Endodermal cell (in vitro differentiated cells): ENCODE measurements around the gene PPP1R3F. TPM values are rescaled to one million over a fixed set of nuclear protein-coding genes. Genes with fewer than 3 reads are reported as not detected.
A peak's percentile ranks its signal among the peaks of the same experiment; 100 is the strongest.

ENCODE experiments used
- DNase-seq: peaks from one replicate; pipeline ENCODE4 v3.0.0-alpha.2; 2017
- H3K27ac ChIP-seq: 2 replicates; pipeline ENCODE4 v1.5.1; 2013; ENCODE audit warnings: mild to moderate bottlenecking, low read depth, low read length, moderate library complexity
- H3K27me3 ChIP-seq: 2 replicates; pipeline ENCODE4 v1.6.1; 2013; ENCODE audit warnings: mild to moderate bottlenecking, low read length, moderate library complexity; ENCODE audit not compliant: insufficient read depth, control insufficient read depth, poor library complexity, severe bottlenecking
- H3K36me3 ChIP-seq: 2 replicates; pipeline ENCODE4 v1.7.0; 2013; ENCODE audit warnings: mild to moderate bottlenecking, low read length, moderate library complexity; ENCODE audit not compliant: control insufficient read depth, insufficient read depth
- H3K4me1 ChIP-seq: one replicate; pipeline ENCODE4 v1.7.0; 2013; ENCODE audit warnings: low read length; ENCODE audit not compliant: control insufficient read depth, insufficient read depth
- H3K4me3 ChIP-seq: 2 replicates; pipeline ENCODE4 v1.5.1; 2013; ENCODE audit warnings: mild to moderate bottlenecking, low read length, moderate library complexity
- H3K9ac ChIP-seq: 2 replicates; pipeline ENCODE4 v1.6.1; 2013; ENCODE audit warnings: mild to moderate bottlenecking, low read length, moderate library complexity; ENCODE audit not compliant: poor library complexity, severe bottlenecking; ENCODE audit errors: extremely low read depth
- H3K9me3 ChIP-seq: 2 replicates; pipeline ENCODE4 v1.6.1; 2013; ENCODE audit warnings: mild to moderate bottlenecking, low read length, moderate library complexity; ENCODE audit not compliant: control insufficient read depth
- H3K27ac Mint-ChIP-seq: 2 replicates; pipeline ENCODE4 v1.8.0; 2020; ENCODE audit warnings: mixed read lengths
- H3K27me3 Mint-ChIP-seq: 2 replicates; pipeline ENCODE4 v1.8.0; 2021; ENCODE audit warnings: mild to moderate bottlenecking, mixed read lengths; ENCODE audit not compliant: insufficient read depth
- H3K36me3 Mint-ChIP-seq: 2 replicates; pipeline ENCODE4 v1.8.0; 2020; ENCODE audit warnings: low read depth, mixed read lengths
- H3K4me1 Mint-ChIP-seq: 2 replicates; pipeline ENCODE4 v1.8.0; 2020; ENCODE audit warnings: mixed read lengths
- H3K4me3 Mint-ChIP-seq: 2 replicates; pipeline ENCODE4 v1.8.0; 2020; ENCODE audit warnings: mild to moderate bottlenecking, moderate library complexity, mixed read lengths
- H3K9me3 Mint-ChIP-seq: 2 replicates; pipeline ENCODE4 v1.8.0; 2020; ENCODE audit warnings: mild to moderate bottlenecking, mixed read lengths
- WGBS, 2 experiments: methylation state at CpG; one replicate each; pipeline versions ENCODE4 v1.1.5 to v1.1.7; 2013; ENCODE audit warnings: missing lambda C conversion rate in 2 of 2, mixed read lengths in 1 of 2; ENCODE audit not compliant: insufficient coverage in 1 of 2, insufficient read length in 1 of 2; 5-methylcytosine and 5-hydroxymethylcytosine counted together
- total RNA-seq, 2 donors: library from RNA; stranded (reverse); fragmentation: NEBNext Ultra II Directional in 1 of 2; extraction: Animal tissue kit (Norgen Biotek cat#: 25700) in 1 of 2; gene quantifications; 2 replicates in 1 of 2; 3 replicates in 1 of 2; pipeline ENCODE4 v1.2.1, GENCODE V29; 2021
- TF ChIP-seq, protein P1 (sequence below): fragments of 200-600 bp; sonication (generic); conservative IDR thresholded peaks from 2 replicates; pipeline ENCODE4 v1.5.0; 2021; ENCODE audit warnings: antibody characterized with exemption, mild to moderate bottlenecking

Gene PPP1R3F
- total RNA-seq, 2 donors from 2014 or later: 6.9 to 16.6 TPM

DNA sequence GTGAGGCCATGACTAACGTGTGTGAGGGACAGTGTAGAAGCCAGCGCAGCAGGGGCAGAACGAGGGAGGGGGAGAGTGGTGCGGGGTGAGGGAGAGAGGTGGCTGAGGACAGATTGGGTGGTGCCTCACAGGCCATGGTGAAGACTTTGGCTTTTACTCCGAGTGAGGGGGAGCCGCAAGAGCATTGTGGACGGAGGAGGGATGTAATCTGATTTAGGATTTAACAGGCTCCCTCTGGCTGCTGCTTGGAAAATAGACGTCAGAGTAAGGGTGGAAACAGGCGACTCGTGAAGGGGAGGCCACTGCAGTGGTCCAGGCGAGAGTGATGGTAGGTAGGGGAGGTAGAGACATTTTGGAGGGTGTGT is 13.0 kb downstream of the PPP1R3F start:
- H3K9ac ChIP-seq: no peak overlapping the region
- peak; percentile 82 for DNase-seq
- Mint-ChIP-seq H3K4me1 (peaks cover 4% of the 10 kb centered on the region), H3K9me3 (peaks cover 65% of the 10 kb centered on the region), H3K27me3 (no peaks in the 10 kb centered on the region), H3K36me3 (peaks cover 1% of the 10 kb centered on the region), H3K27ac (peak overlapping the region; percentile 90), H3K4me3 (peak overlapping the region; percentile 10)
- H3K27ac ChIP-seq: no peak overlapping the region
- no peaks in the 10 kb centered on the region for H3K27me3 ChIP-seq
- H3K36me3 ChIP-seq: no peaks in the 10 kb centered on the region
- 20 to 23% methylated on average over 1 to 10 of the region's 11 CpGs for WGBS, 2 experiments
- H3K4me3 ChIP-seq: no peak overlapping the region
- H3K4me1 ChIP-seq: no peaks in the 10 kb centered on the region
- TF ChIP-seq, protein P1, sequence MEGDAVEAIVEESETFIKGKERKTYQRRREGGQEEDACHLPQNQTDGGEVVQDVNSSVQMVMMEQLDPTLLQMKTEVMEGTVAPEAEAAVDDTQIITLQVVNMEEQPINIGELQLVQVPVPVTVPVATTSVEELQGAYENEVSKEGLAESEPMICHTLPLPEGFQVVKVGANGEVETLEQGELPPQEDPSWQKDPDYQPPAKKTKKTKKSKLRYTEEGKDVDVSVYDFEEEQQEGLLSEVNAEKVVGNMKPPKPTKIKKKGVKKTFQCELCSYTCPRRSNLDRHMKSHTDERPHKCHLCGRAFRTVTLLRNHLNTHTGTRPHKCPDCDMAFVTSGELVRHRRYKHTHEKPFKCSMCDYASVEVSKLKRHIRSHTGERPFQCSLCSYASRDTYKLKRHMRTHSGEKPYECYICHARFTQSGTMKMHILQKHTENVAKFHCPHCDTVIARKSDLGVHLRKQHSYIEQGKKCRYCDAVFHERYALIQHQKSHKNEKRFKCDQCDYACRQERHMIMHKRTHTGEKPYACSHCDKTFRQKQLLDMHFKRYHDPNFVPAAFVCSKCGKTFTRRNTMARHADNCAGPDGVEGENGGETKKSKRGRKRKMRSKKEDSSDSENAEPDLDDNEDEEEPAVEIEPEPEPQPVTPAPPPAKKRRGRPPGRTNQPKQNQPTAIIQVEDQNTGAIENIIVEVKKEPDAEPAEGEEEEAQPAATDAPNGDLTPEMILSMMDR: peak; percentile 59
- no peaks in the 10 kb centered on the region for H3K9me3 ChIP-seq

DNA sequence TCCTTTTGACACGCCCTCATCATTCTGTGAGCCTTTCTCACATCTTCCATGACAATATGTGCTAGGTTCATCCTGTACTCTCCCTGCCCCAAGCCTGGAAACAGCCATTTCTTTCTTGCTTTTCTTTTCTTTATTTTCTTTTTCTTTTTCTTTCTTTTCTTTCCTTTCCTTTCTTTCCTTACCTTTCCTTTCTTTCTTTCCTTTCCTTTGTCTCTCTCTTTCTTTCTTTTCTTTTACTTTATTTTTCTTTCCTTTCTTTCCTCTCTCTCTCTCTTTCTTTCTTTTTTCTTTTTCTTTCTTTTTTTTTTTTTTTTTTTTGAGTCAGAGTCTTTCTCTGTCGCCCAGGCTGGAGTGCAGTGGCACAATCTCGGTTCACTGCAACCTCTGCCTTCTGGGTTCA is 14.6 kb downstream of the PPP1R3F start:
- Mint-ChIP-seq H3K4me1 (no peaks in the 10 kb centered on the region), H3K27me3 (no peaks in the 10 kb centered on the region), H3K4me3 (no peak overlapping the region), H3K36me3 (peaks cover 1% of the 10 kb centered on the region), H3K9me3 (peaks cover 55% of the 10 kb centered on the region), H3K27ac (no peak overlapping the region)
- 86 to 97% methylated on average over 1 to 3 of the region's 3 CpGs for WGBS, 2 experiments
- H3K4me1 ChIP-seq: no peaks in the 10 kb centered on the region
- H3K27ac ChIP-seq: no peak overlapping the region
- TF ChIP-seq, protein P1: no peak
- no peaks in the 10 kb centered on the region for H3K27me3 ChIP-seq
- H3K9ac ChIP-seq: no peak overlapping the region
- no peak for DNase-seq
- no peaks in the 10 kb centered on the region for H3K9me3 ChIP-seq
- H3K36me3 ChIP-seq: no peaks in the 10 kb centered on the region
- no peak overlapping the region for H3K4me3 ChIP-seq

DNA sequence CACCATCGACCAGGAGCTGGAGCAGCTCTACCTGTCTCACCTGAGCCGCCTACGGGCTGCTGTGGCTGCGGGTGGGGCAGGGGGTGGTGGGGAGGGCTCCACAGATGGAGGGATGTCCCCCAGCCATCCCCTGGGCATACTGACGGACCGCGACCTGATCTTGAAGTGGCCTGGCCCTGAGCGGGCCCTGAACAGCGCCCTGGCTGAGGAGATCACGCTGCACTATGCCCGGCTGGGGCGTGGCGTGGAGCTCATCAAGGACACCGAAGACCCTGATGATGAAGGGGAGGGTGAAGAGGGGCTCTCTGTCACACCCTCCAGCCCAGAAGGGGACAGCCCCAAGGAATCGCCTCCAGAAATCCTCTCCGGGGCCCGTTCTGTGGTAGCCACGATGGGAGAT is 16.5 kb downstream of the PPP1R3F start:
- no peaks in the 10 kb centered on the region for H3K4me1 ChIP-seq
- no peaks in the 10 kb centered on the region for H3K9me3 ChIP-seq
- H3K36me3 Mint-ChIP-seq: peaks cover 1% of the 10 kb centered on the region
- no peak overlapping the region for H3K4me3 Mint-ChIP-seq
- peaks cover 47% of the 10 kb centered on the region for H3K9me3 Mint-ChIP-seq
- no peaks in the 10 kb centered on the region for H3K27me3 Mint-ChIP-seq
- H3K9ac ChIP-seq: no peak overlapping the region
- H3K4me1 Mint-ChIP-seq: no peaks in the 10 kb centered on the region
- DNase-seq: no peak
- H3K36me3 ChIP-seq: no peaks in the 10 kb centered on the region
- H3K27me3 ChIP-seq: no peaks in the 10 kb centered on the region
- TF ChIP-seq, protein P1: no peak
- H3K27ac Mint-ChIP-seq: no peak overlapping the region
- WGBS, 2 experiments: 90 to 93% methylated on average over 4 to 18 of the region's 18 CpGs
- no peak overlapping the region for H3K4me3 ChIP-seq
- H3K27ac ChIP-seq: no peak overlapping the region
